Effector CD8-positive, alpha-beta T cell (primary cell): ENCODE data around the gene TCTN2.

ENCODE experiments used
- DNase-seq: peaks from one replicate; lab custom pipeline; 2025; lab: John Stamatoyannopoulos, UW
- total RNA-seq, 4 experiments: gene quantifications; one replicate each; lab custom pipeline; 2026; lab: John Stamatoyannopoulos, UW

TCTN2 gene
- total RNA-seq = 6.7 to 28.1 (median 17.4) reads per million in 4 experiments

DNA sequence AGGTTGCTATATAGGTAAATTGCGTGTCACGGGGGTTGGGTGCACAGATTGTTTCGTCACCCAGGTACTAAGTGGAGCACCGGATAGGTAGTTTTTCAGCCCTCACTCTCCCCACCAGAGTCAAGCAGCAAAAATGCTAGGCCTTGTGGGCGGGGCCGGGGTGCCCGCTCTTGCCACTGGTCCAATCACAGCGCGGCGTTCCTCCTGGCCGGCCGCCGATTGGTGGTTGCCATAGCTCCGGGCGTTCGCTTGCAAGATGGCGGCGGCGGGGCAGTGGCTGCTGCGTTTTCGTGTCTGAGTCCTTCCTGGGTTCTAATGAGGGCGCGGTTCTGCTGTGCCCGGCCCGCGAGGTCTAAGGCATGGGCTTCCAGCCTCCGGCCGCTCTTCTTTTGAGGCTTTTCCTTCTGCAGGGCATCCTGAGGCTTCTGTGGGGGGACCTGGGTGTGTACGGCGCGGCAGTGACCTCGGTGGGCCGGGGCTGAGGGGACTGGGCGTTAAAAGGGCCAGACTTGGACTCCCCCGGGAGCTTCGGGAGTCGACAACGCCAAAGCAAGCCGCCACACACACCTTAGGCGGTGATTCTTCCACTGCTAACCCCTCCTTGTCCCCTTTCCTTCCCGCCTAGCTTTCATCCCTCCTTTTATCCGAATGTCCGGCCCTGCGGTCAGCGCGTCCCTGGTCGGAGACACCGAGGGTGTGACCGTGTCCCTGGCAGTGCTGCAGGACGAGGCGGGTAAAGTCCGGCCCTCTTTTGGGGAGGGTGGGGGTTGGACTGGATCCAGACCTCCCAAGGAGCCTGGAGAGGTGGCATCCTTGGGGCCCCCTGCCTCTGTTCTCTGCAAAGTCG, at the start of gene TCTN2:
TSS of gene TCTN2 (plus strand) at position 232 of the 847 bp plus-strand sequence. CDS start at position 360, 128 bp downstream.
- DNase-seq = peak; percentile 91

DNA sequence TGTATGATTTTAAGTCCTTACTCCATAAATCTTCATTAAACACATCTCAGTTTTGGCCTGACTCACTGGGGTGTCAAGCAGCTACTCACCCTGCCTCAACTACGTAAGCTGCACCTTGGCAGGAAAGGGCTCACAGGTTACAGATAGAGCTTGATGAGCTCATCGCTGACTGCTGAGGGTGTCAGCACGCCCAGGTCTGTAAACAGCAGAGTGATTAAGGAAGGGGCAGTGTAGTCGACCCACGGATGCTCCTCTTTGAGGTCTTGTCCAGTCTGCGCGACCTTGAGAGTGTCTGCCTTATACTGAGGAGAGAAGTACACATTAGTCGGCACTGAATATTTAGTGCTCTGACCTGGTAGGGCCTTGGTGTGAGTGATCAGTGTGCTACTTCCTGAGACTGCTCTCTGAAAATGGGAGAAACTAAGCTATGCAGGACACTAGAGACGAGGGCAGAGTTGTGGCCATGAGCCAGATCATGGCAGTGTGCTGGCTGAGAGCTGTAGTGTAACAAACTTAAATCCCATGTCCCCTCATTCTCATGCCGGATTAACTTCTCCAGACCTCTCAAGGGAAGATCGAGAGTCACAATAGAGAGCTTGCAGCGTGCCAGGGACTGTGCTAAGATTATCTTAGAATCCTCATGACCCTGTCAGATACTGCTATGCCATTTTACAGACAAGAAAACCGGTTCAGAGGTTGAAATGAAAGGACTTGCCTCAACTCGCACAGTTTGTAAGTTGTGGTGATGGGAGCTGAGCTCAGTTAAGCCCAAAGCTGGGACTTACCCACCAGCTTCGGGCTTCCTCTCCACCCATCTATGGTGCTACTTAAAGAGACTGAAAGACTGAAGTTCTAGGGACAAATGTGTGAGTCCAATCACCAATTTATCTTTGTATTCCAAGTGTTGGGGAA, 49.0 kb upstream of the TCTN2 start:
- DNase-seq = no peak

DNA sequence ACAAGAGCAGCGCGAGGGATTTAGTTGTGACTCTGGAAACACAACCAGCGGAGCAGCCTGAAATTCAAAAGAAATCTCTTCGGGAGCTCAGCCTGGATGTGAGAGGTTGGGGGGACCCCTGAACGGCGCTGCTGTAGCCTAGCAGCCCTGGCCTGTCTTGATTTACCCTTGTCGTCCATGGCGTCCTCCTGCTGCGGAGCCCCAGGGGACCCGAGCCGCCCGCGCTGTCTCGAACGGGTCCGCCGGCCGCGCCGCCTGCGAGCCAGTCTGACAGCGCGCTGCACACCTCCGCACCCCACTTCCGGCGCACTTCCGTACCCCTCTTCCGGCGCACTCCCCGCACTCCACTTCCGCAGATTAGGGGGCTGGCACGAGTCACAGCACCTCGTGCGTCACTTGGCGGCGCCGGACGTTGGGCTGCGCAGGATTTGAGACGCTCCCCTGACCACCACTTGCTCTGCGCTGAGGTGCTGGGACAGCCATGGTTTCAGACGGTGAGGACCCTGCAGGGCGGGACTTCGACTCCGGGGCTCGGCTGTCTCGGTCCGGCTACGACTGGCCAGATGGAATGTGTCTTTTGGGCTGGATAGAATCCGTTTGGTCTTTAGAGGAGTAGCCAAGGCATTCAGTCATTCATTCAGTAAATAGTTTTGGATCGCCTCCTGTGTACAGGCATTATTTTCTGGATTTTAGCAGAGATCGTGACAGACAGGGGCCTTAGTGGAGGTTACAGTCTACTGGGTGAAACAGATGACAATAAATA, 37.4 kb upstream of the TCTN2 start, which contains the start of the genes EIF2B1 and GTF2H3:
TSS of gene EIF2B1 (minus strand) at position 308 of the 763 bp plus-strand sequence. CDS start at position 179, 129 bp downstream.
TSS of gene GTF2H3 (plus strand) at position 451 of the 763 bp plus-strand sequence. CDS start at position 482, 31 bp downstream.
- peak; percentile 92 for DNase-seq

DNA sequence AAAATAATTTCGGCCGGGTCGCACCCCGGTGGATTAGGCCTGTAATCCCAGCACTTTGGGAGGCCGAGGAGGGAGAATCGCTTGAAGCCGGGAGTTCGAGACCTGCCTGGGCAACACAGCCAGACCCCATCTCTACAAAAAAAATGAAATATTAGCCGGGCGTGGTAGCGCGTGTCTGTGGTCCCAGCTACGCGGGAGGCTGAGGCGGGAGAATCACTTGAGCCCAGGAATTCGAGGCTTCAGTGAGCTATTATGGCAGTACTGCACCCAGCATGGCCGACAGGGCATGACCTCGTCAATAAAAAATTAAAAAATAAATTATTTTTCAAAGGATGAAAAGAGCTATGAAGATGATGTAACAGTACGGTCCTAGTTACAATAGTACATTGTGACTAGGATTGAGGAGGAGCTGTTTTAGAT, 36.8 kb upstream of the TCTN2 start:
- no peak for DNase-seq

DNA sequence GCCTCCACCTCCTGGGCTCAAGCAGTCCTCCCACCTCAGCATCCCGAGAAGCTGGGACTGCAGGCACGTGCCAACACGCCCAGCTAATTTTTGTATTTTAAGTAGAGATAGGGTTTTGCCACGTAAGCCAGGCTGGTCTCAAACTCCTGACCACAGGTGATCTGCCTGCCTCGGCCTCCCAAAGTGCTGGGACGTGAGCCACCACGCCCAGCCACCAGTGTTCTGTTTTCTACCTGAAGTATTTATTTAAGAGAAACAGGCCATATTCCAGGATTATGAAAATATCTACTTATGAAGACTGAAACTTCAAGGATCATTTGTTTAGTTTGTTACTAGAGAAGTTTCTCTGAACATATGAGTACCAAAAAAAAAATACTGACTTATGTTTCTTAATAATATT, 27.0 kb upstream of the TCTN2 start:
- no peak for DNase-seq

DNA sequence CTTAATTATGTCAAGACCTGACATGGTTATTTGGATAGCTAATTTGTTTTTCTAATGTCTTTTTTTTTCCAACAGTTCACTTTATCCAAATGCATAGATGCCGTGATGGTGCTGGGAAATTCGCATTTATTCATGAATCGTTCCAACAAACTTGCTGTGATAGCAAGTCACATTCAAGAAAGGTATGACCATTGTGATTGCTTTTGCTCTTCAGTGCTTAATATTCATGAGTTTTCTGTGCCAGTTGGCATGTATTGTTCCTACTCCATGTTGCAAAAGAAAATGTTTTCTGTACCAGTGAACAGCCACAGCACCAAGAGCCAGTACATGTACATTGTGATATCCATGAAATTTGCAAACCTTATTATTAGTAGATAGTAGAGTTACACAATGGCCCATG, 25.5 kb upstream of the TCTN2 start:
- DNase-seq = no peak

DNA sequence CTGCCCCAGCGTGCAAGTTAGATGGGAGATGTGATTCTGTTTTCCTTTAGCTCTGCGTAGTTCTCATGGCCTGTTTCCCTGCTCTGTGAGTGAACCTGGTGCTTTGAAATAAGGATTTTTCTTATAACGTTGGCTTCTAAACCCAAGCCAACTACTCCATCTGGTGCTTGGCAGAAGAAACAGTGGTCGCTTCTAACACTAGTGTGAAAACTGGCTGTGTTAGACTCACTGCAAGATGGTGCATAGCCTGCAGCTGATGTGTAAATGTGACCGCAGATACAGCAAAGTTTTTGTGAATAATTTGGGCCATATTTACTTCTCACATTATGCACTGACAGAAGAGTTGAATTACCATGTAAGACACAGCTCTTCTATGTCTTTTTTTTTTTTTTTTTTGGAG, 25.0 kb upstream of the TCTN2 start:
- DNase-seq = no peak

DNA sequence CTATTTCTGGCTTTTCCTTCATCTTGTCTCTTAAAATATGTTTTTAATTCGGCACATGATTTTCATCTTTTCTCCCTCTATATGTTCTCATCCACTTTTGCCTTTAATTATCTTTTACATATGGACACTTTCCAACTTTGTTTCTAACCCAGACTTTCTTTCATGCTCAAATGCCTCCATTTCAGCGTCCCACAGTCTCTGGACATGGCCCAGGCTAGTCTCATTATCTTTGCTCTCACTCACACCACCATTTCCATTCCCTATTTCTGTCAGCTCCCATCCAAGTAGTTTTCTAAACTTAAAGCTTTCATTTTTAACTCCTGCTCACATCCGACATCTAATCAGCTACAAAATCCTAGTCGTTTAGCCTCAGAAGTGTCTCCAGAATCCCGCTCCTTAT, 22.5 kb upstream of the TCTN2 start:
- no peak for DNase-seq

DNA sequence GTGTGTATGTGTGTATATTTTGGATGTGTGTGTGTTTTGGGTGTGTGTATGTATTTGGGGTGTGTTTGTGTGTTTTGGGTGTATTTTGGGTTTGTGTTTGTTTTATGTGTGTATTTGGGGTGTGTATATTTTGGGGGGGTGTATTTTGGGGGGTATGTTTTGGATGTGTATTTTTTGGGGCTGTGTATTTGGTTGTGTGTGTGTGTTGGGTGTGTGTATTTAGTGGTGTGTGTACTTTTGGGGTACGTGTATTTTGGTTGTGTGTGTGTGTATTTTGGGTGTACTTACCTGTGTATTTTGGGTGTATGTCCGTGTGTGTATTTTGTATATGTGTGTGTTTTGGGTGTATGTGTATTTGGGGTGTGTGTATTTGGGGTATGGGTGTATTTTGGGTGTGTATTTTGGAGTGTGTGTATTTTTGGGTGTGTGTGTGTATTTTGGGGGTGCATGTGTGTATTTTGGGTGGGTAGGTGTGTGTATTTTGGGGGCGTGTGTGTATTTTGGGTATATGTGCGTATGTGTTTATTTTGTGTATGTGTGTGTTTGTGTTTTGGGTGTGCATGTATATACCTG, 16.7 kb upstream of the TCTN2 start:
- DNase-seq = no peak

DNA sequence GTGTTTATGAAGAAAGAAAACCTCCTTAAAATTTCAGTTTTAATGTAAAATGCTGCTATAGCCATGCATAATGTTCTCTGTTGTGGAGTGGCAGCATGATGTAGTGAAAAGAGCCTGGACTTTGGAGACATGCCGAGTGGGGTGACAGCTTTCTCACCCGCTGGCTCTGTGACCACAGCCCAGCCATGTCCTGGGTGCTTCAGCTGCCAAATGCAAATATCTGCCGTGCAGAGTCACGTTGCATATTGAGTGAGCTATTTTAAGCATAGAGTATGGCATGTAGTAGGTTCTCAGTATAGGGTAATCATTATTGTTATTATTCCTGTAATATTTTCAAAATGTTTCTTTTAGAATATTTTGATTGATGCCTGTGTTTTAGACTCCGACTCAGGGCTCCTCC, 15.5 kb upstream of the TCTN2 start:
- no peak for DNase-seq

DNA sequence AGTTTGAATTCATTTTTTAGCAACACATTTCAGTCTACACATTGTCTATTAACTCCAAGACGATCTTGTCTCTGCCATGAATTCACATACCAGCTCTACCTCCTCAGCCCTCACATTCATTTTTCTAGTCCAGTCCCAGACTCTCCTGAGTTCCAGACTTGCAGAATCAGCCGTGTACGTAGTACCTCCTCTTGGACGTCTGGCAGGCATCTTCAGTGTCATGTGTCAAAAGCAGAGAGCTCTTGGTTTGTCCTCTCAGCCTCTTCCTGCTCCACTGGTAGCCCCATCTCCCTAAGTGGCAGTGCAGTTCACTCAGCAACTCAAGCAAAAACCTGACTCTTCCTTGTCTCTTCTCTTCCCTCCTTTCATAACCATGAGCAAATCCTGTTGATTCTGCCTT, 14.5 kb upstream of the TCTN2 start:
- no peak for DNase-seq

DNA sequence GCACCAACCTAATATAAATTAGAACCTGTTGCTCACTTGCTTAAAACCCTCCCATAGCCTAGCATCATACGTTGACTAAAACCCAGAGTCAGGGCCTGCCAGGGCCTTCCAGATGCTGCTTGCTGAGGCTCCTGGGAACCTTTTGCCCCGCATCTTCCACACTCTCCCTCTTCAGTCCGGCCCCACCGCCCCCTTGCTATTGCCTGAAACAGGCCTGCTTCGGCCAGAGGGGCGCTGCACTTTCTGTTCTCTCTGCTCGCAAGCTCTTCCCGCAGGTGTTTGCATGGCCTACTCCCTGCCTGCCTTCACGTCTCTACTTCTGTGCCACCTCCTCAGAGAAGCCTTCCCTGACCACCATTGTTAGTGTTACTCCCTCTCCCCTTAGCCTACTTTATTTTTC, 13.7 kb upstream of the TCTN2 start:
- no peak for DNase-seq

DNA sequence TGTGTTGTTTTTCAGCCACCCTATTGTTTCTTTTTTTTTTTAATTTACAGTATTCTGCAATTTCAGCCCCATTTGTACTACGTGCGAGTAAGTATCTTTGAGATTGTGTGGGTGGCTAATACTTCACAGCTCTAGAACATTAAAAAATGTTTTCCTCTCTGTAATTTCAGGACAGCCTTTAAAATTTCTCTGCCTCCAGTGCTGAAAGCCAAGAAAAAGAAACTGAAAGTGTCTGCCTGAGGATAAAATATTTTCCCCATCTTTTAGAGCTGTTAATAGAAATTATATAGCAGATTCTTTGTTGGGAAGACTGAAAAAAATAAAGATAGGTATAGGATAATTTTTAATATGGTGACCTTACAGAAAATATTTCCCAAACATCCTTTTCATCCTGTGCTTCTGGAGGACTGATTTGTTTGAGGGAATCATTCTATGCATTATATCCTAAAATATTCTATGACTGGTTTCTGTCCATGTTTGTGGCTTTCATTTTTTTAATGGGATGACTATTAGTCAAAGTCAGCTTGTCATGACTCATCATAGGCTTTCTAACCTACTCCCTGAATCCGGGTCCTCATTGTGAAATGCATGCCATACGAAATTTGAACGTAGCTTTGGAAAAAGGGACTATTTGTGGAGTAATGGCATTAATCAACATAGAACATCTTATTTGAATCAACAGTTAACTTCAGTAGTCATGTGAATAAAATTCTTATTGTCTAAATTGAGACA, 10.8 kb upstream of the TCTN2 start:
- no peak for DNase-seq

DNA sequence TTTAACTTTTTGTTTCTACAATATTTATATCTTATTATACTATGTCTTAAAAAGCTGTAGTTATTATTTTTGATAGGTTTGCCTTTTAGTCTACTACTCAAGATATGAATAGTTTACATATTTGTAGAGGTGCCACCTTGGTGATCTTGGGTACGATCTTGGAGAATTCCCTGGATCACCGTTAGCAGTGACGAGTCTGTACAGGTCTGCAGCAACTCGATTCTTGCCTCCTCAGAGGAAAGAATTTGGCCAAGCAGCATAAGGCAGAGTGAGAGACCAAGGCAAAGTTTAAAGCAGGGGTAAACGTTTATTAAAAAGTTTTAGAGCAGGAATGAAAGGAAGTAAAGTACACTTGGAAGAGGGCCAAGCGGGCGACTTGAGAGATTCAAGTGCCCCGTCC, 3.1 kb upstream of the TCTN2 start:
- DNase-seq = no peak

DNA sequence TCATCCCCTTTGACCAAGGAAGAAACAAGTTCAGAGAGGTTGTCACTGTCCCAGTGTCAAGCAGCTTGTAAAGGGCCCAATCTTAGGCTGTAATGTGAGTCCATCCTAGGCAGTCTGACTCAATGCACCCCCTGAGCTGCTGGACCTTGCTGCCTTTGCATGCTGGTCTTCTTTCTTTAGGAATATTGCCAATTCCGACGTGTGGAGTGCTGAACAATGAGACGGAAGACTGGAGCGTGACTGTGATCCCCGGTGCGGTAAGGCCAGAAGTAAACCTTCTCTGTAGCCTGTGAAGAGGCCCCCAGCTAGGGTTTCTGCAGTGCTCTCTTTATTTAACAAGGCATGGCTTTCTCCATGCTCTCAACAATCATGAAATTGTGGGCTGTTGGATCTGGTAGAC, 963 bp downstream of the TCTN2 start:
- no peak for DNase-seq

DNA sequence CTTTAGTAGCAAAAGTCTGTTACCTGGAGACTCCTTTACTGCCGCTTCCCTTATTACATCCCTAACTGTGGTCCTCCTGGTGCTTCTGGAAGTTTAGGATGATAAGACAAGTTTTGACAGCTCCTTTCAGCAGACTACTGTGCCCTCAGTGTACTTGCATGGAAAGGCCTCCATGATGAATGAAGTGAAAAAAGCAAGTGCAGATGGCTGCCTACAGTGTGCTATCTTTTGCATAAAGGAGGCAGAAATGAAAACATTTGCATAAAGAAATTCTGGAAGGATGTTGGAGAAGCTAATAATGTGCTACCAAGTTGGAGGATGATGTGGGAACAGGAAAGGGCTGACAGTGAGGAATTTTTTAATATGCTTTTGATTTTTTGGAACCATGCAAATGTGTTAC, 4.5 kb downstream of the TCTN2 start:
- no peak for DNase-seq

DNA sequence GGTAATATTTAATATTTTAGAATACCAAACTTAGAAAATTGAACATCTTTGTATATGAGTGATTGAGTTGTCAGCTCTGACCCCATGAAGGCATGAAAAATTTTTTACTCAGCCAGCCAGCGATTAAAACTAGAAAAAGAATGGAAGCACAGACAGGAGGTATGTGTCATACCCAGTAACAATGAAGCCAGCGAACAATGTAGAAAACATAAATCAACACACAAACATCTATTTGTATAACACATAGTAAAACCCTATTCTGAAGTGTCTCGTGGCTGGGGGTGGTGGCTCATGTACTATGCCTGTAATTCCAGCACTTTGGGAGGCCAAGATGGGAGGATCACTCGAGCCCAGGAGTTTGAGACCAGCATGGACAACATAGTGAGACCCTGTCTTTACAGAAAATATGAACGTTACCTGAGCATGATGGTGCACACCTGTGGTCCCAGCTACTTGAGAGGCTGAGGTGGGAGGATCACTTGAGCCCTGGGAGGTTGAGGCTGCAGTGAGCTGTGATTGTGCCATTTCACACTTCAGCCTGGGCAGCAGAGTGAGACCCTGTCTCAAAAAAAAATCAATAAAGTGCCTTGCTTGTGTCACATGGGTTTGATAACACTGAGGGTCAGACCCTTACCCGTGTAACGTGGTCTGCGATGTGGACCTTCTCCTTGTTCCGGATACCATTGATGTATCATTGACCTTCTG, 5.9 kb downstream of the TCTN2 start:
- no peak for DNase-seq

DNA sequence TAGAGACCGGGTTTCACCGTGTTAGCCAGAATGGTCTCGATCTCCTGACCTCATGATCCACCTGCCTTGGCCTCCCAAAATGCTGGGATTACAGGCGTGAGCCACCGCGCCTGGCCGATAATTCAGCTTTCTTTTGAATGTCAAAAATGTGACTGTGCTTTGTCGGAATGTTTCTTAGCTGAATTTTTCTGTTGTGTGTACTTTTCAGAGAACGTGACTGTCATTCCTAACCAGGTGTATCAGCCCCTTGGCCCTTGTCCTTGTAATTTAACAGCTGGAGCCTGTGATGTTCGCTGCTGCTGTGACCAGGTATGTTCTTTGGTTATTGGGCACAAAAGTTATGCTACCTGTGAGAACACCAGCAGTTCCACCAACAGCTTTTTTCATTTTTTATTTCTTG, 8.1 kb downstream of the TCTN2 start:
- no peak for DNase-seq

DNA sequence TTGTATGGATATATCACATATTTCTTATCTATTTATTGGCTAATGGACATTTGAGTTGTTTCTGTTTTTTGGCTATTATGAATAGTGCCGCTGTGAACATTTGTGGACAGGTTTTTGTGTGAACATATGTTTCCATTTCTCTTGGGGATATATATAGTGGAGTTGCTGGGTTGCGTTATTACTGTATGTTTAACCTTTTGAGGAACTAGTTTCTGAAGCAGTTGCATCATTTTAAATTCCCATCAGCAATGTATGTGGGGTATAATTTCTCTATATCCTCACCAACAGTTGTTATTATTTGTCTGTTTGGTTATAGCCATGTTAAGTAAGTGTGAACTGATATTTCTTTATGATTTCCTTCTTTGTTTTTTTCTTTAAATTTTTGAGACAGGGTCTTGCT, 10.7 kb downstream of the TCTN2 start:
- DNase-seq = no peak

DNA sequence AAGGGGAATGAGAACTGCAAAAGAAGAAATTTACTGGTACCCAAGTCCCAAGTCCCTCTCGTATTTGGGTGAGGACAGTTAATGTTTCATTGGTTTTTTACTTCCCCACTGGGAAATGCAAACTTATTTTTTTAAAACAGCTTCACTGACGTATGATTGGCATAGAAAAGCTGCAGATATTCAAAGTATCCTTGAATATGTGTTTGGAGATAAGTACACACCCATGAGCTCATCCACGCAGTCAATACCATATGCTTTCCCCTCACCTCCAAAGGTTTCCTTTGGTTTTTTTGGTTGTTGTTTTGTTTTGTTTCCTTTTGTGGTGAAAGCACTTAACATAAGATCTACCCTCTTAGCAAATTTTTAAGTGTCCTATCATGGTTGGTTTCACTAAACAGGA, 13.1 kb downstream of the TCTN2 start:
- no peak for DNase-seq
